GM18858 (cell line): ENCODE results near the gene RYR3.
A peak's percentile ranks its signal among the peaks of the same experiment; 100 is the strongest.

Experiments
- ATAC-seq: cut with Tn5 transposase; IDR thresholded peaks from one replicate; pipeline ENCODE4 v1.9.1; 2021; ENCODE audit not compliant: unreplicated experiment

The RYR3 gene

GRCh38 chr15:33638453-33638852, 327.7 kb downstream of the RYR3 start:
- no peak for ATAC-seq

- ATAC-seq = no peak
Measured at GRCh38 chr15:33639051-33639450, 328.3 kb downstream of the RYR3 start.

DNA sequence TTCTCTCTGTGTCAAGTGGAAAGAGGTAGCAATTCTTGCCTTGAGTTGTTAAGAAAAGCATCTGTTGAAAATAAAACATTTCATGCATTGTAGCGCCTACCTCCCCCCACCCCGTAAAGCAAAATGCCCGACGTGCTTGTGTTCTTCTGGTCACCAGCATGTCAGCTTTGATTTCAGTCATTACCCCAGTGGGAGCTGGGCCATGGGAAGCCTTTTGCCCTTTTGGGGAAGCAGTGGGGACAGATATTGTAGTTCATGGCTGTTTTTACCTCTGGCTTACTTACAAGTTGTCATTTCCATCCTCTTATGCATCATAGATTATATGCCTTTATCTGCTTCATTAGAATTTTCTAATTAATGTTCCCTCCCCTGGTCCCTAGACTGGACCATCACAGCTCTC, 328.7 kb downstream of the RYR3 start:
- ATAC-seq = no peak

DNA sequence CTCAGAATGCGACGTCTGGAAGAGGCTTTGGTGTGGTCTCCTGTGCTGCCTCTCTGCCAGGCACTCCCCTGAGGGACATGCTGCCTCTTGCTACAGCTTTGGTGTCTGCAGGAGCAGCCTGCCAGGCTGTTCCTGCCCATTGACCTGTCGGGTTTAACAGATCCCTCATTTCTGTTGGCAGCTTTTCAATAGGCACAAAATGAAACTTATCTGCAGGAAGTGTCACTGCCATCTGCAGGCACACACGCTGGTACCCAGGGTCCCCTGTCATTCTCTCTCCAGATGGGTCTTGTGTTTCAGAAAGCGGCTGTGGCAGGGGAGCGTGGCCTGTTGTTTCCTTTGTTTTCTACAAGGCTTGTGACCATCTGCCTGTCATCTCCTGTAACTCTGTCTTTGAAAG, 329.2 kb downstream of the RYR3 start:
- no peak for ATAC-seq

DNA sequence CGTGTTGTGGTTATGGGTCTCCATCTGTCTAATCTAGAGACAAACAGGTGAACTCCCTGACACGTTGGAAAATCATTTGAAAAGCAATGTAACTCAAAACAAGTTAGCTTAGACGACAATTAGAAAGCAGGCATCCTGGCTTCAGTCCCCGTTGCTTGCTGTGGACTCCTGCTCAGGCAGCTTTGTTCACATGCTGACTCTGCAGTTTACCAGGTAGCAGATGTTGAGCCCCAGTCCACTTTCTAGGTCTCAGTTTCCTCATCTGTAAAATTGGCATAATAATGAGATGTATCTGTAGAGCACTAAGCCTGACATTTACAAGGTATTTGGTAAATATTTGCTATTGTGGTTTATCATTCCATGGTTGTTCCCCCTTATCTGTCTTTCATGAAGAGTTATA, 330.3 kb downstream of the RYR3 start:
- no peak for ATAC-seq

DNA sequence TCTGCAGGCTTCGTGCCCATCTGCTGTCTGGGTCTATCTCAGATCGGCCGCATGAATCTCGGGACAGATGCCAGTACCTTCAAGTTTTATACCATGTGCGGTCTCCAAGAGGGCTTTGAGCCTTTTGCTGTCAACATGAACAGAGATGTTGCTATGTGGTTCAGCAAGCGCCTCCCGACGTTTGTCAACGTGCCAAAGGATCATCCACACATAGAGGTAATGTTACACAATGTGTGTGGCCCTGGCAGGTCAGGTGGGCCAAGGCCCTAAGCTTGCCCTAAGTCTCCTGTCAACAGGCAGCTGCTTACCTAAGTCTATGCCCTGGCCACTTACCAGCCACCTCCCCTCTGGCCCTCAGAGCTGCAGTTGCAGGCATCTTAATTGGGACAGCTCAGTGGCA, 333.5 kb downstream of the RYR3 start:
- ATAC-seq = no peak

- no peak for ATAC-seq
Measured at GRCh38 chr15:33646744-33647143, 336.0 kb downstream of the RYR3 start.

DNA sequence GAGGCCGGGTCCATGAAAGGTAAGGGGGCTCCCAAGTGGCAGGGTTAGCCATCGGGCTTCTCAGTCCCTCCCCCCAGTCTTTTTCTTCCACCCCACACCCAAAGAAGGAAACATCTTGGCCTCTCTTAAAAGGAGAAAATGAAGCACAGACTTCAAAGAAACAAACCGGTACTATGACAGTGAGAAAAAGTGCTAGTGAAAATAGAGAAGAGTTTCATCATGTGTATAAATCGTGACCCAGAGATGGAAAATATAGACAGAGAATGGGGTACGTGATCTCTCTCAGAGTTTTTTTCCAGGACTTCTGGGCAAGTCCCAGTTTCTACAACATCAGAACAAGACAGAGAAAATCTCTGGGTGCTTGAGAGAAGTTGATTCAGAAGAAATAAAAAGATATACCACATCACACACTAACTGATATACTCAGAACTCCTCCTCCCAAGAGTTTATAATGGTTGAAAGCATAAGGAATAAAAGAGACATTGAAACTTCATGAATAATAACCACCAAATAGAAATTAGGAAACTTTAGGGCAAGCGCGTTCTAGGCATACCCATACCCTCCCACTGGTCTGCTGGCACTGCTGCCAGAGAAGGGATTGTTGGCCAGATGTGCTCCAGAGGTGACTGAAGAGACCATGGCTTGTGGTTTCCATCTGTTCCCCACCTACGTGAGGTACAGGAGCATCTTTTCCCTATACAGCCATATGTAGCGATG, 338.6 kb downstream of the RYR3 start:
- no peak for ATAC-seq

GRCh38 chr15:33654860-33655259, 344.1 kb downstream of the RYR3 start:
- ATAC-seq = no peak

GRCh38 chr15:33655488-33655887, 344.7 kb downstream of the RYR3 start:
- ATAC-seq = no peak

GRCh38 chr15:33656168-33656567, 345.4 kb downstream of the RYR3 start:
- no peak for ATAC-seq

- ATAC-seq = no peak
Measured at GRCh38 chr15:33660151-33660550, 349.4 kb downstream of the RYR3 start.

GRCh38 chr15:33662014-33662413, 351.2 kb downstream of the RYR3 start:
- no peak for ATAC-seq

- ATAC-seq = no peak
Measured at GRCh38 chr15:33664947-33665346, 354.2 kb downstream of the RYR3 start.

GRCh38 chr15:33670567-33670966, 359.8 kb downstream of the RYR3 start:
- ATAC-seq = no peak

- ATAC-seq = peak; percentile 84
Measured at GRCh38 chr15:33671456-33671855, 360.7 kb downstream of the RYR3 start.

DNA sequence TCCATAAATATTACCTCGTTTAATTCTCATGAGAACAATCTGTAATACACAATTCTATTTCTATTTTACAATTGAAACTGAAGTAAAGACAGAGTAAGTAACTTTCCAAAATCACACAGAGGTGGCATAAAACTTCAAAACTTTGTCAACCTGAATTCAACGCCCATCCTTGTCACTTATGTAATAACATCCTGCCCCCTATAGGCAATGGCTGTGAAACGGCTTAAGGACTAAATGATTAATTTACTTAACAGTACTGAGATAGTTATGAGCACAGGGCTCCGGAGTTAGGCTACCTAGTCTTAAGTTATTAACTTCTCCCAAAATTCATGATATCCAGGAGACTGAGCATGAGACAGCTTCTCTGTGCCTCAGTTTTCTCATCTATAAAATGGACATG, 364.5 kb downstream of the RYR3 start:
- no peak for ATAC-seq

DNA sequence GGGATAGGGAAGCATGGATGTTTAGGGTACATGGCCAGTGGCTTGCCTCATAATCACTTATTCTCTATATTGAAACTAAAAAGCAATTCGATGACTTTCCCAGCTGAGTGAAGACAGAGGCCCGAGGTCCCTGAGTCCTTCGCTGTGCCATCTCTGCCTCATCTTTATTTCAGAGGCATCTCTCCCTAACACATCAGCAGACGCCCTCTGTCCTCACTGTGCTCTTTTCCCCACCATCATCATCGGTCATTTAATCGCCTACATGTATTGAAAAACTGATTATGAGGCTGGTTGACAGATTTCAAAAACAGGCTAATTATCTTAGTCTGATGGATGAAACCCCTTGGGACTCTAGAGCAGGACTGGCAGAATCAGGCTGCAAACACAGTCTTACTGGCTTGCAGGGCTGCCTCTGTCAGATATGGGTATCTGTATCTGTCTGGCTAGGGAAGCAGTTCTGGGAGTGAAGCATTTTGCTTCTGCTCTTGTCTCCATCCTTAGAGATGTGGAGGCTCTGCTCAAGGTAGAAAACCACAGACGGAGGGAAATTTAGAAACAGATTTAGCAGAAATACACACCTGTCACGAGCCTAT, 366.6 kb downstream of the RYR3 start:
- no peak for ATAC-seq

GRCh38 chr15:33678176-33678575, 367.4 kb downstream of the RYR3 start:
- no peak for ATAC-seq

DNA sequence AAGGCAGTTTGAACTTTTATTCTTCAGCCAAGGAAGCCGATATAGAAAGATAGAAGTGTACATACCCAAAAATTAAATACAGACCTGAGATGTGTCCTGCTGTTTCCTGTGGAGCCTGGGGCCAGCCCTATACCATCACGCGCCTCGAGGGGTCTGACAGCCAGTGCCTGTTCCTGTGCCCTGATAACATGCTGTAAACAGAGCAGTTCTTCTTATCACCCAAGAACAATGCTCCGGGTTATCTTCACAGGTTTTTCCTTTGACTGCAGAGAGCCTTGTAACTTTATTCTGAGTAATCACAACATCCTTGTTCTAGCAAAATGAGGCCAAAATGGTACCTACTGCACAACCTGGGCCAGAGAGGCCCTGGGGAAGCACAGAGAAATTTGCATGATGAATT, 367.8 kb downstream of the RYR3 start:
- ATAC-seq = no peak

GRCh38 chr15:33679061-33679460, 368.3 kb downstream of the RYR3 start:
- no peak for ATAC-seq

DNA sequence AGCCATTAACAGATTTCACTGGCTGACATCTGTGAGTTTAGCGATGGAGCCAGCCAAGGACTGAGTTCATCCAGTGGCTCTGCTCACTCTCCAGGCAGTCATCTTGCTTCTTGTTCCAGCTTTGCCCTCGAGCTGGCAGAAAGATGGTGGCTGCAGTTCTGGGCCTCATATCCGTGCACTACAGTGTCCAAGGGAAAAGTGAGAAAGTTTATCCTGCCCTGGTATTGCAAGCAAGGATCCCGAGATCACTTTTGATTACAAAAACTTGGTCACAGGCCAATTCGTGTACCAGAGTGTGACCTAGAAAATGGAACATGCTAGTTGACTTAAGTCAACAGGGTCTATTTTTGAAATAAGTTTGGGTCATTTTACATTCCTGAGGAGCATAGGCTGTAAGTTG, 369.6 kb downstream of the RYR3 start:
- no peak for ATAC-seq
